Lower lobe of right lung (tissue), 2 donors: ENCODE data around the gene SH3BP5. TPM values are rescaled to one million over a fixed set of nuclear protein-coding genes. Genes with fewer than 3 reads are reported as not detected.

Source experiments
- ATAC-seq, 2 donors: fragments of 200-7000 bp; cut with Tn5 transposase; one replicate each; pipeline ENCODE4 v1.9.1; 2020 to 2022; ENCODE audit warnings: mild to moderate bottlenecking in 2 of 2, moderate library complexity in 2 of 2
- DNase-seq: peaks from one replicate; pipeline ENCODE4 v3.0.0-alpha.2; 2020
- H3K27ac ChIP-seq: fragments of 200-600 bp; one replicate; pipeline ENCODE4 v1.8.0; 2022
- H3K27me3 ChIP-seq: fragments of 200-600 bp; one replicate; pipeline ENCODE4 v1.8.0; 2022; ENCODE audit warnings: low read depth
- H3K36me3 ChIP-seq: fragments of 200-600 bp; one replicate; pipeline ENCODE4 v1.8.0; 2022; ENCODE audit warnings: mild to moderate bottlenecking
- H3K4me1 ChIP-seq: fragments of 200-600 bp; one replicate; pipeline ENCODE4 v1.8.0; 2022
- H3K4me3 ChIP-seq: fragments of 200-600 bp; one replicate; pipeline ENCODE4 v1.8.0; 2022; ENCODE audit warnings: mild to moderate bottlenecking
- H3K9me3 ChIP-seq: fragments of 200-600 bp; one replicate; pipeline ENCODE4 v1.8.0; 2022
- intact Hi-C: fragments of 100-400 bp; cut with DNase I; formaldehyde crosslinking; loops from one replicate; pipeline ENCODE4 v1.11.0; 2022
- total RNA-seq: library from RNA; stranded (reverse); fragmentation: NEBNext Ultra II Directional; extraction: Animal tissue kit (Norgen Biotek cat#: 25700); gene quantifications from one replicate; pipeline ENCODE4 v1.2.1, GENCODE V29; 2021
- TF ChIP-seq, protein P1 (sequence below): fragments of 200-600 bp; IDR thresholded peaks from one replicate; pipeline ENCODE4 v1.8.0; 2022; ENCODE audit warnings: antibody characterized with exemption, mild to moderate bottlenecking
- donor health status: DM: no; HTN: yes; CAD: no; lungs with severe emphysema.

The SH3BP5 gene
- total RNA-seq, 1 donor from 2014 or later = 106 TPM

- ATAC-seq (no peak), DNase-seq (no peak)
- TF ChIP-seq, protein P1, sequence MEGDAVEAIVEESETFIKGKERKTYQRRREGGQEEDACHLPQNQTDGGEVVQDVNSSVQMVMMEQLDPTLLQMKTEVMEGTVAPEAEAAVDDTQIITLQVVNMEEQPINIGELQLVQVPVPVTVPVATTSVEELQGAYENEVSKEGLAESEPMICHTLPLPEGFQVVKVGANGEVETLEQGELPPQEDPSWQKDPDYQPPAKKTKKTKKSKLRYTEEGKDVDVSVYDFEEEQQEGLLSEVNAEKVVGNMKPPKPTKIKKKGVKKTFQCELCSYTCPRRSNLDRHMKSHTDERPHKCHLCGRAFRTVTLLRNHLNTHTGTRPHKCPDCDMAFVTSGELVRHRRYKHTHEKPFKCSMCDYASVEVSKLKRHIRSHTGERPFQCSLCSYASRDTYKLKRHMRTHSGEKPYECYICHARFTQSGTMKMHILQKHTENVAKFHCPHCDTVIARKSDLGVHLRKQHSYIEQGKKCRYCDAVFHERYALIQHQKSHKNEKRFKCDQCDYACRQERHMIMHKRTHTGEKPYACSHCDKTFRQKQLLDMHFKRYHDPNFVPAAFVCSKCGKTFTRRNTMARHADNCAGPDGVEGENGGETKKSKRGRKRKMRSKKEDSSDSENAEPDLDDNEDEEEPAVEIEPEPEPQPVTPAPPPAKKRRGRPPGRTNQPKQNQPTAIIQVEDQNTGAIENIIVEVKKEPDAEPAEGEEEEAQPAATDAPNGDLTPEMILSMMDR = no peak
- H3K27me3 ChIP-seq = no peaks in the 10 kb centered on the region
- intact Hi-C loops = no loop called here
- H3K36me3 ChIP-seq = no peaks in the 10 kb centered on the region
- H3K4me1 ChIP-seq = peaks cover 4% of the 10 kb centered on the region
- H3K9me3 ChIP-seq = peaks cover 4% of the 10 kb centered on the region
- no peak overlapping the region for H3K27ac ChIP-seq
- H3K4me3 ChIP-seq = no peak overlapping the region
These were observed 6.6 kb upstream of the SH3BP5 start for GRCh38 chr3:15339001-15339400.

DNA sequence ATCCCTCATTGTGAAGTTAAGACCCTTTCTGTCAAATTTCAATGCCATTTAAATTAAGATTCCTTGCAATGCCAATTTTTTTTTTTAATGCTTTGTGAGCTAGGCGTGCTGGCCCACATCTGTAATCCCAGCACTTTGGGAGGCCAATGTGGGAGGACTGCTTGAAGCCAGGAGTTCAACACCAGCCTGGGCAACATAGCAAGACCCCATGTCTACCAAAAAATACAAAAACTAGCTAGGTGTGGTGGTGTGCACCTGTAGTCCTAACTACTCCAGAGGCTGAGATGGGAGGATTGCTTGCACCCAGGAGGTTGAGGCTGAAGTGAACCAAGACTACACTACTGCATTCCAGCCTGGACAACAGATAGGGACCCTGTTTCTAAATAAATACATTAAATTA is 5.6 kb upstream of the SH3BP5 start:
- TF ChIP-seq, protein P1 = no peak
- Histone ChIP-seq H3K27me3 (no peaks in the 10 kb centered on the region), H3K36me3 (no peaks in the 10 kb centered on the region), H3K4me1 (peaks cover 10% of the 10 kb centered on the region), H3K4me3 (no peak overlapping the region), H3K9me3 (no peaks in the 10 kb centered on the region), H3K27ac (no peak overlapping the region)
- ATAC-seq (no peak), DNase-seq (no peak)
- intact Hi-C loops = no loop called here

- ATAC-seq (no peak), DNase-seq (no peak)
- TF ChIP-seq, protein P1 = no peak
- Histone ChIP-seq H3K36me3 (no peaks in the 10 kb centered on the region), H3K4me3 (no peak overlapping the region), H3K27me3 (no peaks in the 10 kb centered on the region), H3K27ac (no peak overlapping the region), H3K4me1 (peaks cover 23% of the 10 kb centered on the region), H3K9me3 (no peaks in the 10 kb centered on the region)
- intact Hi-C loops = no loop called here
These were observed 3.7 kb upstream of the SH3BP5 start for GRCh38 chr3:15336057-15336456.

DNA sequence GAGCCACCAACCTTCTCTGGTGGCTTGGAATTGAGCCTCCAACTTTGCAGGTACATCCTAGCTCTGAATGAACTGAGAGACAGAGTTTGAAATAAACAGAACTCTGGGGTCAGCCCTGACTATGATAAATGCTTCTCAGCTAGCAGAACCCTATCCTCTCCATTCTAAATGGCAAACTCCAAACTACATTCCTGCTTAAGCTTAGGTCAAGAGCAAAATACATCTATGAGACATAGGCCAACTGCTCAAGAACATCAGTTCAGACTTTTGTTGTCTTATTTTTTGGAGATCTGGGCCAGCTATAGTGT is 1.5 kb upstream of the SH3BP5 start:
- intact Hi-C loops = no loop called here
- ATAC-seq = no peak
- TF ChIP-seq, protein P1 = no peak
- no peaks in the 10 kb centered on the region for H3K9me3 ChIP-seq
- peaks cover 33% of the 10 kb centered on the region for H3K4me1 ChIP-seq
- no peak overlapping the region for H3K27ac ChIP-seq
- H3K4me3 ChIP-seq = no peak overlapping the region
- peaks cover 12% of the 10 kb centered on the region for H3K36me3 ChIP-seq
- DNase-seq = no peak
- H3K27me3 ChIP-seq = no peaks in the 10 kb centered on the region

DNA sequence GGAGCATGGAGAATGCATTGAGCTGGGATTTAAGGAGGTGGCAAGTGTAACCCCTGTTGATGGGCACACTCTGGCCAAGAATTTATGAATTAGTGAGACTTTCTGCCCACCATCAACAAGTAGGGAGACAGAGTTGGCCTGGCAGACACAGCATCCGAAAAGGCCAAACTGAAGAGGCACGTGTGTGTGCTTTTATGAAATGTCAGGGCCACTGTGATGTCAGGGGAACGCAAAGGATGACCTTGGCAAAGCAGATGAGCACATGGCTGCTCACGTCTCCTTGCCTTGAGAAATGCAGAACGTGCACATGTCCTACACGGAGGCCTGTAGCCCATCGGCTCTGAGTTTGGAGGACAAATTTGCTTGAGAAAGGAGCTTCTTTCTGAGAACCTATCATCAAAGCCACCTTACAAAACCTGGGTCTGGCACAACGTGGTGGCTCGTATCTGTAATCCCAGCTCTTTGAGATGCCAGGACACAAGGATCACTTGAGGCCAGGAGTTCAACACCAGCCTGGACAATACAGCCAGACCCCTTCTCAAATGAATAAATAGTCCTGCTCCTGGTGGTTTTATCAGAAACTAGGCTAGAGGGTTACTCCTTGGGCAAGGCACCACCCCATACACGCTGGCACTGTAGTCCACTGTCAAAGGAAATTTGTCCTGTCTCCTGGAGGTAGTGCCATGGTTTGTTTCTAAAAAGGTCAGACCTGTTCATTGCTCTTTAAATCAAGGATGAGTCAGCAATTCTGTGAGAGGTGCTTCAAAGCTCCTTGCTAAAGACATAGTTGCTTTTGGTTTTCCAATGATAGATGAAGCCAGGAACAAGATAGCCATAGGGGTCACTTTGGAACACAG is 941 bp upstream of the SH3BP5 start:
- TF ChIP-seq, protein P1 = no peak
- intact Hi-C loops = no loop called here
- peak overlapping the region; percentile 99 for H3K4me3 ChIP-seq
- DNase-seq (no peak), ATAC-seq (no peak)
- peak overlapping the region; percentile 88 for H3K27ac ChIP-seq
- H3K4me1 ChIP-seq = peaks cover 39% of the 10 kb centered on the region
- no peaks in the 10 kb centered on the region for H3K27me3 ChIP-seq
- H3K9me3 ChIP-seq = no peaks in the 10 kb centered on the region
- peaks cover 16% of the 10 kb centered on the region for H3K36me3 ChIP-seq
